Measurements from ENCODE around the gene EVI2B.

Gene EVI2B

GRCh38 chr17:31275116-31275515 lies 38.7 kb downstream of the EVI2B start:
- TF ChIP-seq CTCF (IDR thresholded peaks at IDR 0.05; ENCODE audit: control insufficient read depth, extremely low read depth, insufficient read depth), result no peak

GRCh38 chr17:31274252-31274651 lies 39.6 kb downstream of the EVI2B start:
- peak; percentile 79 for DNase-seq (ENCODE audit: low read depth)
- H3K4me3 ChIP-seq (ENCODE audit: low read depth, low read length), result no peak overlapping the region
- TF ChIP-seq CTCF (IDR thresholded peaks at IDR 0.05; ENCODE audit: control insufficient read depth, extremely low read depth, insufficient read depth), result no peak

More at GRCh38 chr17:31275116-31275515, 38.7 kb downstream of the EVI2B start:
- H3K4me3 ChIP-seq (ENCODE audit: low read depth, low read length), result no peak overlapping the region
- no peak for DNase-seq (ENCODE audit: low read depth)

GRCh38 chr17:31273516-31273915 lies 40.3 kb downstream of the EVI2B start:
- no peak overlapping the region for H3K4me3 ChIP-seq (ENCODE audit: low read depth, low read length)
- TF ChIP-seq CTCF (IDR thresholded peaks at IDR 0.05; ENCODE audit: control insufficient read depth, extremely low read depth, insufficient read depth), result no peak
- DNase-seq (ENCODE audit: low read depth), result no peak

GRCh38 chr17:31272803-31273202 lies 41.1 kb downstream of the EVI2B start:
- no peak for DNase-seq (ENCODE audit: low read depth)
- H3K4me3 ChIP-seq (ENCODE audit: low read depth, low read length), result no peak overlapping the region
- TF ChIP-seq CTCF (IDR thresholded peaks at IDR 0.05; ENCODE audit: control insufficient read depth, extremely low read depth, insufficient read depth), result no peak

- H3K4me3 ChIP-seq (ENCODE audit: low read depth, low read length), result no peak overlapping the region
- no peak for DNase-seq (ENCODE audit: low read depth)
- no peak for TF ChIP-seq CTCF (IDR thresholded peaks at IDR 0.05; ENCODE audit: control insufficient read depth, extremely low read depth, insufficient read depth)
Observed at GRCh38 chr17:31272236-31272635, 41.6 kb downstream of the EVI2B start.

GRCh38 chr17:31269578-31269983 lies 44.3 kb downstream of the EVI2B start:
- no peak for DNase-seq (ENCODE audit: low read depth)
- no peak for TF ChIP-seq CTCF (IDR thresholded peaks at IDR 0.05; ENCODE audit: control insufficient read depth, extremely low read depth, insufficient read depth)
- no peak overlapping the region for H3K4me3 ChIP-seq (ENCODE audit: low read depth, low read length)

GRCh38 chr17:31269036-31269577 lies 44.7 kb downstream of the EVI2B start:
- no peak for DNase-seq (ENCODE audit: low read depth)
- no peak for TF ChIP-seq CTCF (IDR thresholded peaks at IDR 0.05; ENCODE audit: control insufficient read depth, extremely low read depth, insufficient read depth)
- no peak overlapping the region for H3K4me3 ChIP-seq (ENCODE audit: low read depth, low read length)

Measured in LNCaP clone FGC (cell line).